Non-pigmented ciliary epithelial cell (primary cell): ENCODE measurements around the gene FDXR.

Experiments
- DNase-seq: peaks from one replicate; pipeline ENCODE4 v3.0.0-alpha.2; 2010; ENCODE audit warnings: low read depth

FDXR gene

GRCh38 chr17:74857191-74857590 is 15.6 kb downstream of the FDXR start:
- DNase-seq, result no peak

- DNase-seq, result no peak
Measured at GRCh38 chr17:74856112-74856511, 16.7 kb downstream of the FDXR start.

DNA sequence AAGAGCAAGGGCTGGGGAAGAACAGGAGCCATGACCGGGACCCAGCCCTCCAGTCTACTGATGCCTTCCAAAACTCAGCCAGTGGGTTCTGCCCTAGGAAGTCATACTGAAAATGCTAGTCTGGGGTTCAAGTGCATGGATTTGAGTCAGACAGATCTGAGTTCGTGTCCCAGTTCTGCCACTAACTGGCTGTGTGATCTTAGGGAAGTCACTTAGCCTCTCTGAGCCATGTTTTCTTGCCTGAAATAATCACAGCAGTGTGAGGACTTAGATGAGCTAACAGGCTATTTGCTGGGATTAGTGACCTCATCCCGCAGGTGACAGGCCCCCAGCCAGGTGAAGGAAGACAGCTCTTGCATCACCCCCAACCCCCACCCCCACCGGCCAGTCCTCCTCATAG is 17.5 kb downstream of the FDXR start:
- no peak for DNase-seq

DNA sequence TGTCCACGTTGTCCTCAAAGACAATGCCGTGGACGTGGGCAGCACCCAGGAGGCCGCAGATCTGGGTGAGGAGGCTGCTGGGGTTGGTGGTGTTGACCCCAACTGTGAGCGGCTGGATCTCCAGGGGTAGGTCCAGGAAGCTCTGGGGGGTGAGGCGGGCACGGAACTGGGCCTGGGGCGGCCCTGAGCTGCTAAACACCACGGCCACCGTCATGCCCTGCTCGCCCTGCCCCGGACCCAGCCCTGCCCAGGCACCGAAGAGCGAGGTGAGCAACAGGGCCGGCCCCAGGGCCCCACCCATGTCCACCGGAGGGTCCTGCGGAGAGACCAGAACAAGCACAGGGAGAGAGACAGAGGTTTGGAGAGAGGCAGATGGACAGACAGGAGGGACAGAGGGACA is 18.0 kb downstream of the FDXR start:
- no peak for DNase-seq

DNA sequence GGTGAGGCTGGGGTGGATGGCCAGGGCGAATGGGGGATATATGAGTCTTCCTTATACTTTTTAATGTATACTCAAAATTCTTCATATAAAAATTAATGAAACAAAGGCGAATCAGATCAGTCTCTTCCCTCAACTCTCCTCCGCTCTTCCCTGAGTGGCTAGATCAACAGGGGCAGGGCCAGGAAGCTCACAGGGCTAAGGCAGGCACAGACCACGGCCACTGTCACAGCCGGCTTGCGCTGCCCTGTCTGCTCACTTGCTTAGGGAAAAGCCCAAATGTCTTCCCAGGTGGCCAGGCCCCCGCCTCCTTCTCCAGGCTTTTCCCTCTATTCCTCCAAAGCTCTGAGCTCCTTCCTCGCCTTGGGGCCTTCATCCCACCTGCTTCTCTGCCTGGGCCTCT is 19.1 kb downstream of the FDXR start:
- DNase-seq, result no peak

DNA sequence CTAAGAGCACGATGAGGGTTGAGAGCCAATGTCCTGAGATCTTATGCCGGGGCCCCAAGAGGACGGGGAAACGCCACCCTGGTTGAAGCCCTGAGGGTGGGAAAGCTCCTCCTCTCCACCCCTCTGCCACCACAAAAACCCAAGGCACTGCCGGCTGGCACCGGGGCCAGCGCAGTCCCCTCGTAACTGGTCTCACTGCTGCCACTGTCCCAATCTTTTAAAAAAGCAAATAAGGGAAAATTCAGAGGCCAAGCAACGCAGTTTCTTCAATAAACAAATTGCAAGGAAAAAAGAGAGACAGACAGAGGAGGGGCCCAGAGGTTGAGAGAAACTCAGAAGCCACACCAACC is 19.8 kb downstream of the FDXR start:
- DNase-seq, result no peak

DNA sequence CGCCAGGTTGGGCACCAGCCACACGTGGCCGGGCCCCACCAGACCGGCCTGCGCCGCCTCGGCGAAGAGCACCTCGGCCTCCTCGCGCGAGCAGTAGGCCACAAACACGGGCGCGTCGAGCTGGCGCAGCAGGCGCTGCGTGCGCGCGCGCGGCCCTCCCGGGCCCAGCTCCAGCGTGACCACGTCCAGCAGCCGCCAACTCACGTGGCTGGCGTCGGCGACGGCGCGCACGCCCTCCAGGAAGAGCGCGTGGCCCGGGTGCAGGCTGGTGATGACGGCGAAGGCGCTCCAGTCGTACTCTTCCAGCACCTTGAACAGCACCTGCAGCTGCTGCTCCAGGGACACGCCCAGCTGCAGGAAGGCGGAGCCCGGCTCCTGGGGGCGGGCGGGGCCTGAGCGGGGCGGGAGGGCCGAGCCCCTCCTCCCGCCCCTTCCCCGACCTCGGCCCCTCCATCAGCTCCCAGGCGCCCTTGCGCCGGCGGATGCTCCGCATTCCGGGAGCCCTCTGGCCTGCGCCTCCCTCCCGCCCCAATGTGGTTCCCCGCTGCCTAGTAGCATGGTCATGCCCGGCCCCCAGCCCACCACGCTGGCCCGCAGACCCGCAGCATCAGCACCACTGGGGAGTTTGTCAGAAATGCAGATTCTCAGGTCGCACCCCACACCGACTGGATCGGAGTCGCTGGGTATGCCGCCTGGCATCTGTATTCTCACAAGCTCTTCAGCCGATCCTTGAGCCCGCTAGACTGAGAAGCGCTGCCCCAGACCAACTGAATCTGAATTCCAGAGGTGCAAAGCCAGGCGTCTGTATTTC is 20.4 kb downstream of the FDXR start:
- DNase-seq, result no peak

DNA sequence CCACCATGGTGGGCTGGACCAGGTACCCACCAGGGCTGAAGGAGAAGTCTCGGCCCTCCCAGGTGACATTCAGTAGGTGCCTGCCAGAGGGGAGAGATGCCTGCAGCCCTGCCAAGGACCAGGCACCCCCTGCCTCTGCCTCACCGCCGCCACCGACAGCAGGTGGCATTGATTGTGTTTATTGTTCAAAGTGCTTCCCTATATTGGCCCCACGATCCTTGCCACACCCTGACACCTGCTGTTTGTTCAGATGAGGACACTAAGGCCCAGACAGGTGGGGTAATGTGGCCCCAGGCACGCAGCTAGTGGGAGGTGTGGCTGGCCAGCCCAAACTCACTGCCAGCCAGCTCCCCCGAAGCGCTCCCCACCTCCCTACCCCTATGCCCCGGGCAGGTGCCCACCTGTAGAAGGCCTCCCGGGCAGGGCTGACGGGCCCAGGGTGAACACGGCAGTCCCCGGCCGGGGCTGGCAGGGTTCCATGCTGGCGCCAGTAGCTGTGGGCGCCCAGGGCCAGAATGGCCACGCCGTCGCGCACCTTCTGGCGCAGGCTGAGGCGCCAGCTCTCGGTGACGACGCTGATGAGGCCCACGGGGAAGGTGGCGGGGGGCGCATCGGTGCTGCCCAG is 21.1 kb downstream of the FDXR start:
- no peak for DNase-seq

GRCh38 chr17:74850914-74851313 is 21.9 kb downstream of the FDXR start:
- DNase-seq, result no peak

- no peak for DNase-seq
Measured at GRCh38 chr17:74850310-74850709, 22.5 kb downstream of the FDXR start.

DNA sequence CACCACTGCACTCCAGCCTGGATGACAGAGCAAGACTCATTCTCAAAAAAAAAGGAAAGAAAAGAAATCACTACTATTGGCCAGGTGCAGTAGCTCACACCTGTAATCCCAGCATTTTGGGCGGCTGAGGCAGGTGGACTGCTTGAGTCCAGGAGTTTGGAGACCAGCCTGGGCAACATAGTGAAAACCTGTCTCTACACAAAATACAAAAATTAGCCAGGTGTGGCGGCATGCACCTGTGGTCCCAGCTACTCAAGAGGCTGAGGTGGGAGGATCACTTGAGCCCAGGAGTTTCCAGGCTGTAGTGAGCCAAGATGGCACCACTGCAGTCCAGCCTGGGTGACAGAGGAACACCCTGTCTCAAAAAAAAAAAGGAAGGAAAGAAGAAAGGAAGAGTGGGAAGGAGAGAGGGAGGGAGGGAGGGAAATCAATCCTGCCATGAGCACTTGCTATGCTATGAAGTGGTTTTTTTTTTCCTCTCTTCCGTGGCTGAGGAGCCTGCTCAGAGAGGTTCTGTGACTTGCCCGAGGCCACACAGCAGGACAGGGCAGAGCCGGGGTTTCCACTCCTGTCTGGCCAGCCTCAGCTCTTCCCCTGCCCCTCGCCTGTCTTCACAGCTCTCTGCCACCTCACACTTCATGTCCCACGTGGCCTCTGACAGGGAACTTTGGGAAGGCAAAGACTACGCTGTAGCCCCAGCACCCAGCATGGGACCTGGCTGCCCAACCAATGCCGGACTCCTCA is 24.0 kb downstream of the FDXR start:
- no peak for DNase-seq

GRCh38 chr17:74846621-74847020 is 26.2 kb downstream of the FDXR start:
- no peak for DNase-seq

DNA sequence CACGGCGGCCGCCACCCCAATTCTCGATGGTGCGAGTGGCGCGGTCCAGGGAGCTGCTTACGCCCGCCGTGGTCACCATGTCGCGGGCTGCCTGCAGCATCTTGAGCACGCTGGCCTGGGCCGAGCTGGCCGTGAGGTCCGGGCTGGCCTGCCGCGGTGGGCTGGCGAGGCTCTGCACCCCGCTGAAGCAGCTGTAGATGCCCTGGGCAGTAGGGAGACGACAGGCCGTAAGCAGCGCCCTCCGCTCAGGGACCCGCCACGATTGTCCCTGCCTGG is 29.5 kb downstream of the FDXR start:
- DNase-seq, result no peak

GRCh38 chr17:74842599-74843351 is 30.0 kb downstream of the FDXR start:
- no peak for DNase-seq

DNA sequence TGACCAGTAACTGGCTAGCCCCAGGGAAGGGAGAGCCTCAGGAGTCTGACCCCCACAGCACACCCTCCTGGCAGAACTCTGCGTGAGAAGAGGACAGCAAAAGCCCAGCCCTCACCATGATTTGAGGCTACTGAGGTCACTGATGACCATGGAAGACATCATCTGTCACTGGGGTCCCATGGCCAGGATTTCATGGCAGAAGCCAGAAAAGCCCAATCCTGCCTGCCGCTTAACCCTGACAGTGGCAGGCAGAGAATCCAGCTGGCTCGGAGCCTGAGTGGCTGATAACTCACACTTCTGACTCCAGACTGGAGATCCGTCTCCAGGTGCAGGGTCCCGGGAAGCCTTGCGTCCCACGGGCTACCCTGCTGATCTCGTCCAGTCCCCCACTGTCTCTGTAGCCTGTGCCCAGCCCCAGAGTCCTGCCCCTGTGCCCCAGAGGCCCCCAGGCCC is 30.6 kb downstream of the FDXR start:
- no peak for DNase-seq

DNA sequence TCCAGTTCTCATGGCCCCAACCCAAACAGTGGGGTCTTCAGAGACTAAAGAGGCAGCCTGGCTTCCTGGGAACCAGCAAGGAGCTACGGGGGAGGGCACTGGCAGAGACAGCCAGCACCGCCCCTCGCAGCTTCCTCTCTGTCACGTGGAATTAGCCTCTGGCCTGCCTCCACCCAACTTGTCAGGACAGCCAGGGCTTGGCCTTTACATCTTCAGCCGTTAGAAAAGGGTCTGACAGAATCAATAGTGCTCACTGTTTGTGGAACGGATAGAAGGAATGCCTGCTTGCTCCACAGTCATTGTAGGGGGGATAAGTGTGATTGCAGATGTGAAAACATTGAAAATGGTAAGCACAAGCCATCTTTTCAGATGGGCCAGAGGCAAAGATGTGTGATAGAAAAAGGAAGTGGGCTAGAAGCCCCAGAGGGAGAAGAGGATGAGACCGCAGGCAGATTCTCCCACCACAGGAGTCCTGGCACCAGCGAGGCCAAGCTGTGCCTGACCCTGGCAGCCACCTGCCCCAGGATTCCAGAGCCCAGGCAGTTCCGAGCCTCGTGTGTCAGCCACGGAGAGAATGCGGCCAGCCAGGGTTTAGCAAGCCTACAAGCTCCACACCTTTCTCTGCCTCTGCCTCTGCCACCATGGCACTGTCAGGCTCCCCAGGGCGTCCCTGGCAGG is 31.7 kb downstream of the FDXR start:
- no peak for DNase-seq

DNA sequence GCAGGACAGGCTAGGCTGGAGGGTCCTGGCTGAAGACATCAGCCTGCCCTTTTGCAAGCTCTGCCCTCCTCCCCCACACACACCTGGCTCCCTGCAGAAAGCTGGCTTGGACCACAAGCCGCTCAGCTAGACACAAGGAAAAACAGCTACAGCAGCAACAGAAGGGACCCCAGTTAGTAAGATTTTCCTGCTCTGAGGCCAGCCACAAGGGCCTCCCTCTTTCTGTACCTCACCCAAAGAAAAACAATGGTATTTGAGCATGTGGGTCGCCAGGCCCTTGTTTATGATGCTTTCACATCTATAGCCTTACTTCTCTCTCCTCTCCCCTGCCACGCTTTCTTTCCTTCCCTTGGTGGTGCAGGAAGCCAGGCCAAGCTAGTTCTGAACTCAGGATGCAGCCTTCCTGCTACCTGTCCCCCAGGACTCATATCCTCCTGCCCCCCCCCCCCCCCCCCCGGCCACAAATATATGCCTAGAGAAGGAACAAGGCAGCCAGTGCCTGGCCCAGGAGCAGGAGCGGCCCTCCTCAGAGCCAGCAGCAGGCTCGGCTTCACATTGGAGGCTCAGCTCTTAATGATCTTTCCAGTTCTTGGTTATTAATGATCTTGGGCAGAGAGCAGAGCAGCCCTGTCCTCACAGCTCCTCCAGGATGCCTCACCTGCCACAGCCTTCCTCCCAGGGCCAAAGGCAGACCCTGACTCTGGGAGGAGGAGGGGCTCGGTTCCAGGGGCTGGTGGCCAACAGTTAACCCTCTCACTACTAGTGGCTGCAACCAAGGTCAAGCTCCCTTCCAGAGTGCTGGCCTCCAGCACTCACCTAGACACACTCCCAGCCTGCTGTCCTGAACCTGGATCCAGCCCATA is 32.6 kb downstream of the FDXR start:
- DNase-seq, result no peak

DNA sequence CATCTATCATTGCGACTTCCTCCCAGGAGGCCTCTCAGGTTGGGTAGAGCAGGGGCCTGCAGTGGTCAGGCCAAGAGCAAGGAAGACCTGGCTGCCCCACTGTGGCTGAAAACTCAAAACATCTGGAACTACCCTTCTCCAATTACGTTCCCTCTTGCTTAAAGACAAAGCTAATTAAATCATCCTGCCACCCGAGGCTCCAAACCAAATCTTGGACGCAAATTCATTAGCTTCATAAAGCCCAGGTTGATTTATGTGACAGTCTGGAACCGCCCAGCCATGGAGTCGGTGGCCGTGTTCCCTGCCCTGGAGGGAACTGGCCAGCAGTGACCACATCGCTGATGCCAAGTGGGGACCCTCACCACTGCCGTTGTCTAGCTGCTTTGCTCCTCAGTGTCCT is 34.5 kb downstream of the FDXR start:
- DNase-seq, result no peak

GRCh38 chr17:74836691-74837467 is 35.9 kb downstream of the FDXR start:
- DNase-seq, result no peak

GRCh38 chr17:74836191-74836590 is 36.6 kb downstream of the FDXR start:
- DNase-seq, result no peak
